K562 (cell line): ENCODE data around the gene MICAL1. TPM values are rescaled to one million over a fixed set of nuclear protein-coding genes. Genes with fewer than 3 reads are reported as not detected.

ENCODE experiments used
- ATAC-seq: fragments of 200-7000 bp; cut with Tn5 transposase; 3 replicates; pipeline ENCODE4 v1.9.1; 2020; ENCODE audit warnings: moderate library complexity
- BruUV-seq: library from RNA; stranded (reverse); fragments of 400-500 nt; replicated peaks from 2 replicates; lab custom pipeline; 2021; lab: Mats Ljungman, UMichigan
- CTCF ChIA-PET: fragments of 300-600 bp; formaldehyde crosslinking; extraction: SDS; loops from one replicate; lab custom pipeline; 2021; ENCODE audit warnings: low intra/inter-chr PET ratio; lab: Yijun Ruan, JAX
- POLR2A ChIA-PET: fragments of 300-600, 350-650 bp; sonication (Branson Sonifier 250); formaldehyde crosslinking; extraction: SDS; loops from one replicate; lab custom pipeline; 2021; ENCODE audit warnings: antibody characterized with exemption, inconsistent platforms; lab: Yijun Ruan, JAX
- DNase-seq, 4 experiments: peaks; one replicate each; pipeline versions ENCODE4 v3.0.0 to v3.0.0-alpha.2; 2011 to 2018; ENCODE audit warnings: low spot score in 3 of 4, mixed read lengths in 3 of 4; ENCODE audit errors: extremely low read depth in 1 of 4
- FAIRE-seq: peaks from 2 replicates; lab custom pipeline; 2011; peaks lifted over from hg19 to GRCh38; lab: Jason Lieb, UNC
- H2AFZ ChIP-seq: 2 replicates; pipeline ENCODE4 v1.6.0; 2011; ENCODE audit warnings: low read depth, low read length, control low read depth, inconsistent platforms
- H3K27ac ChIP-seq: fragments of 200-600 bp; 3 replicates; pipeline ENCODE4 v1.8.0; 2011; ENCODE audit warnings: low read depth, mild to moderate bottlenecking, control low read depth, inconsistent platforms, low read length, moderate library complexity, mixed read lengths; ENCODE audit errors: extremely low read depth
- H3K27me3 ChIP-seq, 2 experiments: fragments of 300-600 bp in 1 of 2; 2 replicates in 1 of 2; 3 replicates in 1 of 2; pipeline versions ENCODE4 v1.6.0 to v1.8.0; 2011; ENCODE audit warnings: inconsistent platforms in 2 of 2, low read length in 2 of 2, mild to moderate bottlenecking in 1 of 2, mixed read lengths in 1 of 2, moderate library complexity in 1 of 2; ENCODE audit not compliant: control insufficient read depth in 2 of 2, insufficient read depth in 2 of 2
- H3K36me3 ChIP-seq: fragments of 300-600 bp; 3 replicates; pipeline ENCODE4 v1.8.0; 2011; ENCODE audit warnings: mild to moderate bottlenecking, low read length, inconsistent platforms; ENCODE audit not compliant: control insufficient read depth, insufficient read depth
- H3K4me1 ChIP-seq, 2 experiments: fragments of 200-600 bp in 1 of 2; replicated peaks in 1 of 2; 2 replicates in 1 of 2; 3 replicates in 1 of 2; pipeline versions ENCODE4 v1.5.1 to v1.8.0; 2011; ENCODE audit warnings: inconsistent platforms in 2 of 2, low read length in 2 of 2, mild to moderate bottlenecking in 1 of 2, mixed read lengths in 1 of 2, moderate library complexity in 1 of 2; ENCODE audit not compliant: control insufficient read depth in 2 of 2, insufficient read depth in 2 of 2
- H3K4me2 ChIP-seq: 2 replicates; pipeline ENCODE4 v1.6.1; 2011; ENCODE audit warnings: low read length, control low read depth, inconsistent platforms, mixed read lengths; ENCODE audit not compliant: insufficient read depth
- H3K4me3 ChIP-seq: fragments of 200-600 bp; sonication (generic), shearing (Covaris generic); 2 replicates; pipeline ENCODE4 v1.5.1; 2016; ENCODE audit warnings: control low read depth, inconsistent platforms
- H3K79me2 ChIP-seq: fragments of 200-600 bp; 3 replicates; pipeline ENCODE4 v1.8.0; 2011; ENCODE audit warnings: low read length, inconsistent platforms; ENCODE audit not compliant: control insufficient read depth, insufficient read depth
- H3K9ac ChIP-seq, 2 experiments: 2 replicates each; pipeline versions ENCODE4 v1.6.0 to v1.6.1; 2011; ENCODE audit warnings: low read depth in 2 of 2, low read length in 2 of 2, control low read depth in 1 of 2, inconsistent platforms in 1 of 2, mild to moderate bottlenecking in 1 of 2, mixed read lengths in 1 of 2; ENCODE audit not compliant: insufficient read depth in 1 of 2
- H3K9me1 ChIP-seq: one replicate; pipeline ENCODE4 v1.6.0; 2011; ENCODE audit warnings: inconsistent platforms, mild to moderate bottlenecking, low read length, moderate library complexity; ENCODE audit not compliant: control insufficient read depth, insufficient read depth
- H3K9me3 ChIP-seq: replicated peaks from 2 replicates; pipeline ENCODE4 v1.5.1; 2011; ENCODE audit warnings: low read depth, low read length, inconsistent platforms; ENCODE audit not compliant: control insufficient read depth, insufficient read depth
- H4K20me1 ChIP-seq: replicated peaks from 2 replicates; pipeline ENCODE4 v1.6.1; 2011; ENCODE audit warnings: low read length, inconsistent platforms, mixed read lengths; ENCODE audit not compliant: control insufficient read depth, insufficient read depth
- ETS1 ChIP-seq: conservative IDR thresholded peaks from 2 replicates; pipeline ENCODE4 v1.6.1; 2011; ENCODE audit warnings: low read depth, mild to moderate bottlenecking, low read length; ENCODE audit not compliant: control insufficient read depth
- FUS ChIP-seq: fragments of 200-400 bp; formaldehyde crosslinking; optimal IDR thresholded peaks from 2 replicates; pipeline ENCODE3; 2017; ENCODE audit warnings: low read depth, low read length
- GATA2 ChIP-seq: sonication (generic); formaldehyde crosslinking; IDR thresholded peaks from 2 replicates; pipeline ENCODE4 v1.4.0; 2020; ENCODE audit warnings: mild to moderate bottlenecking, missing genetic modification reagents
- HNRNPLL ChIP-seq: fragments of 200-400 bp; formaldehyde crosslinking; IDR thresholded peaks from 2 replicates; pipeline ENCODE4 v1.6.1; 2017; ENCODE audit warnings: low read length, low read depth, mild to moderate bottlenecking; ENCODE audit not compliant: poor library complexity, severe bottlenecking
- MTF1 ChIP-seq: fragments of 250-450 bp; sonication (Bioruptor Pico); IDR thresholded peaks from 2 replicates; pipeline ENCODE4 v1.9.0; 2021; ENCODE audit warnings: moderate library complexity, mild to moderate bottlenecking, inconsistent platforms, borderline replicate concordance
- NFIC ChIP-seq: fragments of 450-650 bp; IDR thresholded peaks from 2 replicates; pipeline ENCODE4 v1.6.1; 2017; ENCODE audit warnings: mild to moderate bottlenecking, inconsistent platforms
- NONO ChIP-seq, 2 experiments: fragments of 200-400 bp in 1 of 2; fragments of 450-650 bp in 1 of 2; formaldehyde crosslinking in 1 of 2; IDR thresholded peaks; 2 replicates each; pipeline ENCODE4 v1.6.1; 2017; ENCODE audit warnings: low read depth in 2 of 2, mild to moderate bottlenecking in 2 of 2, moderate library complexity in 2 of 2, low read length in 1 of 2
- PCBP2 ChIP-seq: fragments of 200-400 bp; formaldehyde crosslinking; IDR thresholded peaks from 2 replicates; pipeline ENCODE4 v1.6.1; 2018; ENCODE audit warnings: low read length, low read depth, mild to moderate bottlenecking, moderate library complexity; ENCODE audit not compliant: poor library complexity, severe bottlenecking
- POU5F1 ChIP-seq: fragments of 150-350 bp; IDR thresholded peaks from 2 replicates; pipeline ENCODE4 v1.6.1; 2014; ENCODE audit warnings: borderline replicate concordance, low read length, low read depth, mild to moderate bottlenecking; ENCODE audit not compliant: partially characterized antibody
- PTRF ChIP-seq: fragments of 450-650 bp; IDR thresholded peaks from 2 replicates; pipeline ENCODE4 v1.6.1; 2016; ENCODE audit warnings: mild to moderate bottlenecking, missing genetic modification characterization, missing compliant biosample characterization
- RBM14 ChIP-seq: fragments of 200-400 bp; formaldehyde crosslinking; IDR thresholded peaks from 2 replicates; pipeline ENCODE4 v1.6.1; 2018; ENCODE audit warnings: low read depth, mild to moderate bottlenecking, low read length, moderate library complexity, borderline replicate concordance; ENCODE audit not compliant: insufficient read depth
- SAFB ChIP-seq: fragments of 200-400 bp; formaldehyde crosslinking; IDR thresholded peaks from 2 replicates; pipeline ENCODE4 v1.6.1; 2017; ENCODE audit warnings: low read depth, low read length, borderline replicate concordance
- ZNF512 ChIP-seq: IDR thresholded peaks from 2 replicates; pipeline ENCODE4 v1.6.1; 2016; ENCODE audit warnings: missing genetic modification characterization, missing compliant biosample characterization
- WGBS: fragments of 100-300 bp; shearing (Covaris generic); methylation state at CpG from one replicate; pipeline ENCODE4 v1.1.6; 2016; ENCODE audit warnings: low coverage, mixed read lengths; ENCODE audit not compliant: insufficient coverage; ENCODE audit errors: missing lambda C conversion rate; 5-methylcytosine and 5-hydroxymethylcytosine counted together
- in situ Hi-C: fragments of 300-500 bp; cut with MboI; formaldehyde crosslinking; loops from 4 replicates; pipeline ENCODE4 v1.15.0; 2018; ENCODE audit warnings: inconsistent platforms, mixed read lengths
- intact Hi-C: fragments of 100-400 bp; cut with micrococcal nuclease; formaldehyde crosslinking; loops from 2 replicates; pipeline ENCODE4 v1.14.2; 2022
- polyA plus RNA-seq, 8 experiments: library from polyadenylated mRNA; depleted of rRNA in 4 of 8; stranded (reverse) in 5 of 8; unstranded in 3 of 8; fragments of >200 nt; fragmentation: Nextera tagmentation in 2 of 8; fragmentation: Illumina TruSeq in 1 of 8; extraction: Ambion mirVana in 2 of 8; extraction: Trizol in 1 of 8; gene quantifications; 2 replicates each; pipeline versions ENCODE4 v1.2.1 to v1.2.3, GENCODE V29; 2011 to 2014; ENCODE audit warnings: inconsistent platforms in 1 of 8, missing spikeins in 1 of 8
- total RNA-seq, 7 experiments: library from RNA; depleted of rRNA in 6 of 7; stranded (reverse); fragments of >200 nt in 6 of 7; fragmentation: Illumina TruSeq in 2 of 7; extraction: Trizol in 2 of 7; gene quantifications; 2 replicates each; pipeline versions ENCODE4 v1.2.1 to v1.2.3, GENCODE V29; 2011 to 2021; ENCODE audit warnings: low replicate concordance in 1 of 7

Gene MICAL1
- total and polyA plus RNA-seq, 9 of the 15 experiments (the other 6 are each of a cell fraction or from before 2014, with no cell fraction given): 0.07 to 15.2 (median 7.0) TPM

GRCh38 chr6:109472132-109472995 is 16.8 kb upstream of the MICAL1 start:
- peaks cover 12% of the 10 kb centered on the region for H3K79me2 ChIP-seq
- FAIRE-seq (peak; percentile 55), ATAC-seq (no peak), DNase-seq (no peak)
- POLR2A ChIA-PET: interaction anchor here (1.4 to 1.7 kb wide), 2 partner anchors 10 to 88 kb away, joined by 3 to 5 read pairs; no protein-coding TSS in a partner anchor
- no peak overlapping the region for H3K4me3 ChIP-seq
- H4K20me1 ChIP-seq: 0 out of 2 replicates have a peak, but pooled peaks cover 3% of the 10 kb centered on the region
- H3K9me3 ChIP-seq: no peaks in the 10 kb centered on the region
- peaks cover 1 to 4% of the 10 kb centered on the region in 2 experiments; a peak in 2 of 5 replicates for H3K4me1 ChIP-seq
- CTCF ChIA-PET: no interaction called here
- no peak overlapping the region for H2AFZ ChIP-seq
- no peaks in the 10 kb centered on the region for H3K27me3 ChIP-seq
- WGBS: 94% methylated on average over 8 of the region's 9 CpGs
- no peak overlapping the region for H3K4me2 ChIP-seq
- intact Hi-C loops (no loop called here), in situ Hi-C loops (no loop called here)
- no peak overlapping the region for H3K9ac ChIP-seq
- peaks cover 96% of the 10 kb centered on the region for H3K36me3 ChIP-seq
- H3K9me1 ChIP-seq: peaks cover 3% of the 10 kb centered on the region
- no TSS peak for BruUV-seq
- no peak overlapping the region for H3K27ac ChIP-seq
- TF ChIP-seq ETS1 (no peak), ZNF512 (no peak), HNRNPLL (no peak), RBM14 (no peak), POU5F1 (no peak), SAFB (no peak), PCBP2 (no peak), PTRF (no peak), FUS (no peak), GATA2 (no peak), NONO (IDR thresholded peaks at IDR 0.05; ENCODE audit: low read depth in 2 of 2, low read length in 1 of 2) (no peak), NFIC (no peak), MTF1 (CRISPR knock-in tag) (no peak)
